HG03575 (cell line): Measurements from ENCODE around the gene RBM15B.
"Not testable (repeated sequence)": the region's sequence is repeated elsewhere in the genome, so short reads cannot be mapped to it uniquely, and the experiment has no call there.

Experiments
- ATAC-seq: cut with Tn5 transposase; IDR thresholded peaks from one replicate; pipeline ENCODE4 v1.9.1; 2021; ENCODE audit not compliant: unreplicated experiment, insufficient number of reproducible peaks, low FRiP score; ENCODE audit errors: extremely low read depth

Gene RBM15B

GRCh38 chr3:51375136-51375535 is 15.9 kb upstream of the RBM15B start:
- no peak for ATAC-seq

DNA sequence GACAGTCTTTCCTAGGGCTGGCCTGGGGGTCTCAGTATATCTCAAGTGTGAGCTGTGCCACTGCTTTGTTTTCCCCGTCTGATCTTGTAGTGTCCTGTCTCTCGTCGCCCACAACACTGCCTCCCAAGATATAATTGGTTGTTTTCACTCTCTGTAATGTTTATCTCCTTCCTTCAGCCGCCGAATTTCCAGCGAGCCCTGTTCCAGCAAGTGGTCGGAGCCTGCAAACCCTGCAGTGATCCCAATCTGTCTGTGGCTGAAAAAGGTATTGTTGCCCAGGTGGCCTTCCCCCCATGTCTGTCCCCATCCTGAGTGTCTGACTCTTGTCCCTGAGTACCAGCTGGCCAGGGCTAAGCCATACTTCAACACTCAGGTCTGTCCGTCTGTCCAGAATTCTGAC is 15.5 kb upstream of the RBM15B start:
- no peak for ATAC-seq

- no peak for ATAC-seq
Measured at GRCh38 chr3:51378065-51378464, 13.0 kb upstream of the RBM15B start.

DNA sequence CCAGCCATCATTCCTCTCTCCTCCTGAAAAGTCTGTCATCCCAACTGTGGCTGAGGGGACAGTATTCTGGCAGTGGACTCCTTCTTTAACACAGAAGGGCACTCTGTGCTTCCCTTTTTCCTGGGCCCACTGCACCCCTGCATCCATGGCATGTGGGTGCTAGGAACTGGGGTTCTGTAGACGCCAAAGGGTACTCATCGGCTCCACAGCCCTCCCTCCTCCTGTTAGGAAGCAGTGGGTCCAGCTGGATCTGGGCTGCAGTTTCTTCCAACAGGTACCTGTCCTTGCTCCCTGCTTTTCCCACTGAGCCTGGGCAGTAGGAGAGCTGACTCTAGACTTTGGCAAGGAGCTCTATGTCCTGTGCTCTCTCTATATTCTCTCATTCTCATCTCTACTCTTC is 12.4 kb upstream of the RBM15B start:
- no peak for ATAC-seq

- ATAC-seq, result no peak
Measured at GRCh38 chr3:51379301-51379700, 11.8 kb upstream of the RBM15B start.

DNA sequence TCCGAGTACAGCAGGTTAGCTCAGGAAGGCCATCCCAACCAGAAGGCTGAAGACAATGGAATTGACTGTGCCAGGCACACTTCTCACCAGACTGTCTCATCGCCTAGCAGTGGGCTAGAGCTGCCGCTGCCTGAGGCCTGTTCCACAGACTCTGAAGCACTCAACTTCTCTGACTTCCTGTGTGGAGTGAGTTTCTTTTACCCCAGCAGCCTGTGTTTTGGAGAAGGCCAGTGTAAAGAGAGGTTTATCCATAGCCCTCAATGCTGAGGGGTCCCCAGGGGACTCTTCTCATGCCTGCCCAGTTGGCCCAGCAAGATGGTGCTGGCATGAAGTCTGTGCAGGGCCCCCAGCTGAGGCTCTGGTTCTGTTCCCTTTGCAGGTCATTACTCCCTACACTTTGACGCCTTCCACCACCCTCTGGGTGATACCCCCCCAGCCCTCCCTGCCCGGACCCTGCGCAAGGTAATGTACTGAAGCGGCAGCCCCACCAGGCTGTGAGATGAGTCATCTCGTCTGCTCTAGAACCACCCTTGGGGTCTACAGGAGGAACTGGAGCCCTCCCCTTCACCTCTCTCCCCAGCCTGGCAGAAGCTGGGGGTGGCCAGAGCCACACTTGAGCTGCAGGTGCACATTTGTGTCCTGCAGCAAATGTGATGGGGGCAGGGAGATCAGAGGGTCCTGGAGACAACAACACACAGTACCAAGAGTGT is 11.2 kb upstream of the RBM15B start:
- no peak for ATAC-seq

- ATAC-seq, result no peak
Measured at GRCh38 chr3:51380601-51381332, 10.3 kb upstream of the RBM15B start.

- ATAC-seq, result no peak
Measured at GRCh38 chr3:51381333-51381705, 9.8 kb upstream of the RBM15B start.

DNA sequence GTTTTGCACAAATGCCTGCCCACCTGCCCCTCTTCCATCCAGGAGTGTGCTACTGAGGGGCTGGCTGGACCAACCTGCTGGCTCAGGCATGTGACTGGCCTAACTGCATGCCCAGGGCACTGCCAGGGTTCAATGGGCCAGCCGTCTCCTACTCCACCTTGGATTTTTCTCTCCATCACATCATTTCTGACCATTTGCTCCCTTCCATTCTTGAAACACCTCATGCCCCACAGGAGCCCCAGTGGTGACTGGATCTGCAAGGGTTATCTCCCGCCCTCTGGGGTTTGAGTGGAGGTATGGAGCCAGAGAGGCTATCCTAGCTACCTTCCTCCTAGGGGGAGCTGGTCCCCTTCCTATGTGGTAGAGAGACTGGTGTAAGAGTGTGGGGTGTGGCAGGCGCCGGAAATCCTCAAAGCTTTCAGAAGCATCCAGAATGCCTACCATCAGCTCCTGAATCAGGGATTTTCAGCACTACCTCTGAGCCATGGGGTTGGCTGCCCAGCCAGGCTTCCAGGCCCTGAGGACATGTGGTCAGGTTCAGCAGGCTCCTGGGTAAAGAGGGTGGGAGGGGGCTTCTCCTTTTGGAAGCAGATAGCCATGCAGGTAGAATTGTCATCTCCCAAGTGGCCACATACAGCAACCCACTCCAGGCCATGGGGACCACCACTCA is 8.9 kb upstream of the RBM15B start:
- no peak for ATAC-seq

DNA sequence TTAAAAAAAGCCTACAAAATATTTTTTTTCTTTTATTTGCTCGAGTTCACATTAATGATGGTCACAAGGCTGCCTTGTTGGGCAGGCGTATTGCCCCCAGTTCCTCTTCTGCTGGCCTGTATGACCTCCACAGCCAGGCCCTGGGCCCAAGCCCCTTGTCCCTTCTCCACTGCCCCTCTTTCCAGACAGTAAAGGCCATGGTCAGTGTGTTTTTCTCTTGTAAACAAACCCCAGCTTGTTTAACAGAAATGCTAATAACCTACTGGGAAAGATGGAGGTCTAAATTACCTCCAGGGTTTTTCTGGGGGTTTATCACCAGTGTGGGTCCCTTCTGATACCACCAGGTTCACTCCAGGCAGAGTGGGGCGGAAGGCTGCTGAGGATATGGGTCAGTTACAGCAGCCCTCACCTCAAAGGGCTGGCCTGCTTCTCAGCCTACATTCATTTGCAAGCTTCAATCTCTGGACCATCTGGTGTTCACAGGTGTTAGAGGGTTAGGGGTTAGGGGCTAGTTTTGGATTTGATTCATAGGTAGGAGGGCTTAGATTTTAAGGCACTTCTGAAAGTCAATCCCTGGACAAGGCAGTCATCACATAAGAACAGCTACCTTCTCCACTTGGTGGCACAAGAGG is 8.0 kb upstream of the RBM15B start:
- ATAC-seq, result no peak

- no peak for ATAC-seq
Measured at GRCh38 chr3:51384055-51384725, 6.9 kb upstream of the RBM15B start.

DNA sequence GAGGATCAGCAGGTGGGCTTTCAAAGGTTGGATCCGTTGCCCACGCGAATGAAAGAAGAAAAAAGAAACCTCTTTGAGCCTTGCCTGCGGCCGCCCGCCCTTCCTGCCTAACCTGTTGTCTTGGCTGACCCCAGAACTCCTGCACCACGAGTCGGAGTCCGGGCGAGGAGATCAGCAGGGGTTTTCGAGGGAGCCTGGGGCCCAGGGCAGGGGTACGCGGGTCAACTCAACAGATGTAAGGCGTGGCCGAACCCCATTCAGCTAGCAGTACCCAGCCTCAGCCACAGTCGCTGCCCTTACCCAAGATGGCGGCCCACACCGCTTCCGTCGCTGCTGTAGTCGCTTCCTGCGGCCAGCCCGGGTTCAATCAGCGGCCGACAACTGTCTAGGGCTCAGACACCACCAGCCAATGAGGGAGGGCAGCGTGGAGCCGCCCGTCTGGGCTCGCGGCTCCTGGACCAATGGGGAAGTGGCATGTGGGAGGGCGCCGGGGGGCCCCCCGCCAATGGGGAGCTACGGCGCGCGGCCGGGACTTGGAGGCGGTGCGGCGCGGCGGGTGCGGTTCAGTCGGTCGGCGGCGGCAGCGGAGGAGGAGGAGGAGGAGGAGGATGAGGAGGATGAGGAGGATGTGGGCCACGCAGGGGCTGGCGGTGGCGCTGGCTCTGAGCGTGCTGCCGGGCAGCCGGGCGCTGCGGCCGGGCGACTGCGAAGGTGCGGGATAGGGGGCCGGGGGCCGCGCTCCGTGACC is 6.2 kb upstream of the RBM15B start, which contains the start of gene MANF:
Gene MANF, plus strand, starts transcription at position 566 of the 748 bp plus-strand sequence. Its CDS starts 52 bp downstream, at position 618.
- ATAC-seq, result peak; percentile 71

DNA sequence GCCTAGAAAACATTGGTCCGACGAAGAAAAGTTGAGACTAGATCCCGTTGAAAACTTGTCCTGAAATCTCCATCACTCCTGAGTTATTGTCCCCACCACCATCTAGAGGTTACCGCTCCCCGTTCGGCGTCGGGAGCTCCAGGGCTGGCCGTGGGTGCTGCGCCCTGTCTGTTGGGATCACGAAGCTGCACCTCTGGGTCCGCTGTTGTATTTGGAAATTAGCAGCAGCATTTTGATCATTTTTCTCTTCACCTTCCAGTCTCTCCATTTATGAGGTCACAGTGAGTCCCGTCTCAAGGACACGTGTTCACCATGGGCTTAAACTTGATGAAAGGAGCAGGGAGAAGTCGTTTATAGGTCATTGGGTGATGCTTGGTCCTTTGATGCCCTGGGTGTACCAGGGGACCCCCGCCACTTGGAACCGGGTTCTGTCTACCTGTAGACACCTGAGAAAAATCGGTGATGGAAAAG is 5.4 kb upstream of the RBM15B start:
- no peak for ATAC-seq

GRCh38 chr3:51386159-51386851 is 4.8 kb upstream of the RBM15B start:
- no peak for ATAC-seq

- ATAC-seq, result no peak
Measured at GRCh38 chr3:51386852-51387229, 4.2 kb upstream of the RBM15B start.

- not testable (repeated sequence) for ATAC-seq
Measured at GRCh38 chr3:51387281-51387680, 3.8 kb upstream of the RBM15B start.

GRCh38 chr3:51388286-51389029 is 2.6 kb upstream of the RBM15B start:
- ATAC-seq, result no peak
